OCI-LY7 (cell line): Measurements from ENCODE around the gene PLXNC1. TPM values are rescaled to one million over a fixed set of nuclear protein-coding genes. Genes with fewer than 3 reads are reported as not detected.

Experiments used
- BruUV-seq: library from RNA; stranded (reverse); fragments of 400-500 nt; replicated peaks from 2 replicates; lab custom pipeline; 2021; lab: Mats Ljungman, UMichigan
- CTCF ChIA-PET: fragments of 300-600 bp; sonication (Branson Sonifier 250); formaldehyde crosslinking; loops from one replicate; lab custom pipeline; 2022; ENCODE audit warnings: antibody characterized with exemption; ENCODE audit not compliant: unreplicated experiment; lab: Charles Lee
- POLR2A ChIA-PET: fragments of 300-600 bp; sonication (Branson Sonifier 250); formaldehyde crosslinking; loops from one replicate; lab custom pipeline; 2022; ENCODE audit warnings: antibody characterized with exemption; lab: Charles Lee
- DNase-seq: peaks from one replicate; pipeline ENCODE4 v3.0.0-alpha.2; 2015; ENCODE audit warnings: low spot score
- H2AFZ ChIP-seq: fragments of 200-600 bp; sonication (generic), shearing (Covaris generic); 2 replicates; pipeline ENCODE4 v1.6.1; 2014; ENCODE audit warnings: mild to moderate bottlenecking, antibody characterized with exemption, low read length, moderate library complexity
- H3K27ac ChIP-seq: fragments of 200-600 bp; sonication (generic); 2 replicates; pipeline ENCODE4 v1.5.1; 2014; ENCODE audit warnings: mixed run types, low read depth, mild to moderate bottlenecking, moderate library complexity, low read length, inconsistent platforms; ENCODE audit not compliant: poor library complexity, severe bottlenecking
- H3K36me3 ChIP-seq: fragments of 200-600 bp; sonication (generic); 2 replicates; pipeline ENCODE4 v1.6.1; 2014; ENCODE audit warnings: mild to moderate bottlenecking, antibody characterized with exemption, low read length, moderate library complexity, mixed read lengths; ENCODE audit not compliant: insufficient read depth
- H3K4me1 ChIP-seq: fragments of 200-600 bp; sonication (generic); 2 replicates; pipeline ENCODE4 v1.5.1; 2014; ENCODE audit warnings: mild to moderate bottlenecking, low read length; ENCODE audit not compliant: insufficient read depth, poor library complexity, severe bottlenecking
- H3K4me2 ChIP-seq: fragments of 200-600 bp; sonication (generic); 2 replicates; pipeline ENCODE4 v1.6.1; 2014; ENCODE audit warnings: mild to moderate bottlenecking, low read length
- H3K4me3 ChIP-seq: fragments of 200-600 bp; sonication (generic); 2 replicates; pipeline ENCODE4 v1.5.1; 2014; ENCODE audit warnings: mild to moderate bottlenecking, low read depth, low read length; ENCODE audit not compliant: poor library complexity, severe bottlenecking
- H3K79me2 ChIP-seq: fragments of 200-600 bp; sonication (generic); 2 replicates; pipeline ENCODE4 v1.6.1; 2016; ENCODE audit warnings: low read depth, mild to moderate bottlenecking, low read length, moderate library complexity, mixed read lengths; ENCODE audit not compliant: insufficient read depth
- H3K9me2 ChIP-seq: fragments of 200-600 bp; sonication (generic); 2 replicates; pipeline ENCODE4 v1.6.1; 2016; ENCODE audit warnings: mild to moderate bottlenecking, low read length, mixed read lengths; ENCODE audit not compliant: insufficient read depth
- H3K9me3 ChIP-seq: fragments of 200-600 bp; sonication (generic); 2 replicates; pipeline ENCODE4 v1.6.1; 2014; ENCODE audit warnings: mild to moderate bottlenecking, mixed run types, low read length, mixed read lengths
- H4K20me1 ChIP-seq: fragments of 200-600 bp; sonication (generic); 2 replicates; pipeline ENCODE4 v1.6.1; 2014; ENCODE audit warnings: mild to moderate bottlenecking, antibody characterized with exemption, low read length, moderate library complexity, mixed read lengths; ENCODE audit not compliant: insufficient read depth
- EZH2phosphoT487 ChIP-seq: fragments of 200-600 bp; sonication (generic); IDR thresholded peaks from 2 replicates; pipeline ENCODE4 v1.6.1; 2018; ENCODE audit warnings: low read depth, borderline replicate concordance, mild to moderate bottlenecking, mixed run types, antibody characterized with exemption, low read length, moderate library complexity, mixed read lengths
- intact Hi-C: fragments of 100-400 bp; cut with micrococcal nuclease; formaldehyde crosslinking; loops from one replicate; pipeline ENCODE4 v1.10.0; 2022; ENCODE audit not compliant: unreplicated experiment
- total RNA-seq, 2 experiments: library from RNA; depleted of rRNA in 1 of 2; stranded (reverse); fragments of >200 nt in 1 of 2; shearing (Covaris generic) in 1 of 2; gene quantifications; 2 replicates each; pipeline ENCODE4 v1.2.3, GENCODE V29; 2014 to 2022
- TF ChIP-seq, protein P1 (sequence below): fragments of 200-600 bp; sonication (generic); conservative IDR thresholded peaks from 2 replicates; pipeline ENCODE4 v1.5.1; 2014; ENCODE audit warnings: mild to moderate bottlenecking, antibody characterized with exemption, low read length, moderate library complexity, mixed read lengths

Gene PLXNC1
- total RNA-seq, 2 experiments from 2014 or later = 4.5 to 8.0 TPM

DNA sequence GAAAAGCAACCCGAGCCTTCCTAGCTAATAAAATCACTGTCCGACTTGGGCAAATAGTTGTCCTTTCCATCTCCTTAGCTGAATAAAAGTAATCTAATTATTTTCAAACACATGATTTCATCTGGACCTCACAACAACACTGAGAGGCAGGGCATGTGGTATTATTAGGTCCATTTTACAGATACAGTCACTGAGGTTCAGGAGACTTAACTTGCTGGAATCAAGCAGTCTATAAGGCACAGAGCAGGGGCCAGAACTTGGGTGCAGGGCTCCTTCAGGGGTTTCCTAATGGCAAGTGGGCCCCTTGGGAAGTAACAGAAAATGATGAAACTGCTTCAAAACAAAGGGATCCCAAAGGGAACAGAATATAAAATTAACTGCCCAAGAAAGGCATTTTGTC, 15.5 kb downstream of the PLXNC1 start:
- H3K9me2 ChIP-seq = no peaks in the 10 kb centered on the region
- no peaks in the 10 kb centered on the region for H3K79me2 ChIP-seq
- H3K4me2 ChIP-seq = no peak overlapping the region
- DNase-seq = no peak
- no peaks in the 10 kb centered on the region for H4K20me1 ChIP-seq
- BruUV-seq = no TSS peak
- ChIA-PET POLR2A (interaction anchor here (0.6 to 0.9 kb wide), 2 partner anchors 9 to 18 kb away, joined by 3 to 4 read pairs; no protein-coding TSS in a partner anchor), CTCF (interaction anchor here (0.8 kb wide), 1 partner anchor 10 kb away, joined by 3 read pairs; no protein-coding TSS in a partner anchor)
- H3K9me3 ChIP-seq = no peaks in the 10 kb centered on the region
- TF ChIP-seq, protein P1, sequence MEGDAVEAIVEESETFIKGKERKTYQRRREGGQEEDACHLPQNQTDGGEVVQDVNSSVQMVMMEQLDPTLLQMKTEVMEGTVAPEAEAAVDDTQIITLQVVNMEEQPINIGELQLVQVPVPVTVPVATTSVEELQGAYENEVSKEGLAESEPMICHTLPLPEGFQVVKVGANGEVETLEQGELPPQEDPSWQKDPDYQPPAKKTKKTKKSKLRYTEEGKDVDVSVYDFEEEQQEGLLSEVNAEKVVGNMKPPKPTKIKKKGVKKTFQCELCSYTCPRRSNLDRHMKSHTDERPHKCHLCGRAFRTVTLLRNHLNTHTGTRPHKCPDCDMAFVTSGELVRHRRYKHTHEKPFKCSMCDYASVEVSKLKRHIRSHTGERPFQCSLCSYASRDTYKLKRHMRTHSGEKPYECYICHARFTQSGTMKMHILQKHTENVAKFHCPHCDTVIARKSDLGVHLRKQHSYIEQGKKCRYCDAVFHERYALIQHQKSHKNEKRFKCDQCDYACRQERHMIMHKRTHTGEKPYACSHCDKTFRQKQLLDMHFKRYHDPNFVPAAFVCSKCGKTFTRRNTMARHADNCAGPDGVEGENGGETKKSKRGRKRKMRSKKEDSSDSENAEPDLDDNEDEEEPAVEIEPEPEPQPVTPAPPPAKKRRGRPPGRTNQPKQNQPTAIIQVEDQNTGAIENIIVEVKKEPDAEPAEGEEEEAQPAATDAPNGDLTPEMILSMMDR = no peak
- TF ChIP-seq EZH2phosphoT487 = no peak
- no peaks in the 10 kb centered on the region for H3K4me1 ChIP-seq
- no peak overlapping the region for H3K4me3 ChIP-seq
- intact Hi-C loops = no loop called here
- H2AFZ ChIP-seq = no peak overlapping the region
- no peaks in the 10 kb centered on the region for H3K36me3 ChIP-seq
- H3K27ac ChIP-seq = no peak overlapping the region

DNA sequence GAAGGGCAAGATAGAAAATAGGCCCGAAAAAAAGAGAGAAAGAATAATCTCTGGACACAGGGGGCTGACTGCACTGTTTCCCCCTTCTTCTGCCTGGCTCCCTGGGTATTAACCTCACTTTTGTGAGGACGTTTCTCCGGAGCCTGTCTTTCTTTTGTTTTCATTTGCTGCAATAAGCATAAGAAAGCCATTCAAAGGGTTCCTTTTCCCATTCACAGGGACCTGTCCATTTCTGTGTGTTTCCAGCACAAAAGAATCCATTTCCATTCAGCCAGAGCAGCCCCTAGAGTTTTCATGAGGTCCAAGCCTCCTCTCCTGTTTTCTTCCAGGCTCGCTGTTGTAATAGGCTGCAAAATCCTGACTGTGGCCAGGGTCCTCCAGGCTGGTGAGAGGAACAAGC, 16.8 kb downstream of the PLXNC1 start:
- ChIA-PET CTCF (no interaction called here), POLR2A (interaction anchor here (0.9 kb wide), 1 partner anchor 26 kb away, joined by 3 read pairs; no protein-coding TSS in a partner anchor)
- H3K4me1 ChIP-seq = no peaks in the 10 kb centered on the region
- no peak overlapping the region for H3K4me2 ChIP-seq
- intact Hi-C loops = no loop called here
- DNase-seq = no peak
- H3K9me2 ChIP-seq = no peaks in the 10 kb centered on the region
- no peak overlapping the region for H3K27ac ChIP-seq
- no peak overlapping the region for H2AFZ ChIP-seq
- H3K9me3 ChIP-seq = no peaks in the 10 kb centered on the region
- H4K20me1 ChIP-seq = no peaks in the 10 kb centered on the region
- H3K36me3 ChIP-seq = no peaks in the 10 kb centered on the region
- TF ChIP-seq, protein P1 = no peak
- no peak for TF ChIP-seq EZH2phosphoT487
- no peaks in the 10 kb centered on the region for H3K79me2 ChIP-seq
- no peak overlapping the region for H3K4me3 ChIP-seq
- no TSS peak for BruUV-seq

DNA sequence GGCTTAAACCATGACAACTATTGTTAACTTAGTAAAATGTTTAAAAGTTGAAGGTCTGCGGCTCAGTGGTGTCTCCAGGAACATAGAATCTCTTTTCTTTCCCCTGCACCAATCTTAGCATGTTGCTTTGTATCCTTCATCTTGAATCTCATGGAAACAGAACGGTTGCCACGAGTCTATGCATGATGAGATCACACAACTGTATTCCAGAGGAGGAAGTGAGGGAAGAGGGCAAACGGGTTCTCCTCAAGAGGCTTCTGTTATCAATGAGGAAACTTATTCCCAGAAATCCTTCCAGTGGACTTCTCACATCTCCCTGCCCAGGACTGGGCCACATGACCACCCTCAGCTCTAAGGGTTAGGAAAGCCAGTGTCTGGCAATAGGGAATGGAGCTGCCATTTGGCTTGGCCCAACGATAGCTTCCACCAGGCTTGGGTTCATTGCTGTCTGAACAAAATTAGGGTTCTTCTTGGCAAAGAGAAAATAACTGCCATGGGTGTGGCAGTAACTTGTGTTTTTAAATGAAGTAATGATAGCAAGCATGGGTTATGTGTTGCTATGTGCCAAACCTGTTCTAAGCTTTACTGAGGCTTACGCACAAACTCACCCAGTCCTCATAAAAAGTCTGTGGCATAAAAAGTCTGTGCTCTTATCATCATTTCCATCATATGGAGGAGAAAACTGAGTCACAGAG, 17.4 kb downstream of the PLXNC1 start:
- Histone ChIP-seq H3K79me2 (no peaks in the 10 kb centered on the region), H3K27ac (no peak overlapping the region), H4K20me1 (no peaks in the 10 kb centered on the region), H2AFZ (no peak overlapping the region), H3K4me3 (no peak overlapping the region), H3K9me3 (no peaks in the 10 kb centered on the region), H3K4me1 (no peaks in the 10 kb centered on the region), H3K9me2 (no peaks in the 10 kb centered on the region), H3K36me3 (no peaks in the 10 kb centered on the region), H3K4me2 (no peak overlapping the region)
- intact Hi-C loops = no loop called here
- POLR2A ChIA-PET = interaction anchor here (0.6 to 1.0 kb wide), 4 partner anchors 9 to 1296 kb away, joined by 3 to 6 read pairs (median 6); no protein-coding TSS in a partner anchor
- CTCF ChIA-PET = no interaction called here
- no TSS peak for BruUV-seq
- TF ChIP-seq, protein P1 = no peak
- no peak for TF ChIP-seq EZH2phosphoT487
- DNase-seq = no peak
